Measurements from ENCODE around the gene CEP104. TPM values are rescaled to one million over a fixed set of nuclear protein-coding genes. Genes with fewer than 3 reads are reported as not detected.
A peak's percentile ranks its signal among the peaks of the same experiment; 100 is the strongest.

The CEP104 gene
- total and polyA plus RNA-seq, 9 of the 15 experiments (the other 6 are each of a cell fraction or from before 2014, with no cell fraction given), result 11.2 to 63.4 (median 42.6) TPM

- TF ChIP-seq ZNF280A (IDR thresholded peaks at IDR 0.05; ENCODE audit: low read depth, partially characterized antibody) (no peak), RAD51 (IDR thresholded peaks at IDR 0.05; ENCODE audit: borderline replicate concordance, low read depth) (no peak), ZNF707 (CRISPR knock-in tag; conservative IDR thresholded peaks at IDR 0.05) (no peak), MECOM (CRISPR knock-in tag; IDR thresholded peaks at IDR 0.05) (no peak), ZNF212 (CRISPR knock-in tag; IDR thresholded peaks at IDR 0.05) (no peak), ZBTB40 (IDR thresholded peaks at IDR 0.05) (no peak), ZBTB40 (CRISPR knock-in tag; IDR thresholded peaks at IDR 0.05) (no peak), MNT (conservative IDR thresholded peaks at IDR 0.05) (peak; percentile 73 to 87), ZBTB1 (CRISPR knock-in tag; IDR thresholded peaks at IDR 0.05; ENCODE audit: borderline replicate concordance, low read depth) (no peak), CHD1 (IDR thresholded peaks at IDR 0.05; ENCODE audit: low read length) (peak; percentile 64), RBBP5 (IDR thresholded peaks at IDR 0.05; ENCODE audit: borderline replicate concordance, insufficient read depth, low read length, poor library complexity, severe bottlenecking) (peak; percentile 30), RNF219 (CRISPR knock-in tag; IDR thresholded peaks at IDR 0.05) (no peak)
Observed at GRCh38 chr1:3773572-3774275, 83.3 kb downstream of the CEP104 start (continued).
